ENCODE results near the gene BCAN.
A peak's percentile ranks its signal among the peaks of the same experiment; 100 is the strongest.

BCAN gene

GRCh38 chr1:156704166-156704711, 62.3 kb downstream of the BCAN start:
- peak; percentile 31 for DNase-seq

DNA sequence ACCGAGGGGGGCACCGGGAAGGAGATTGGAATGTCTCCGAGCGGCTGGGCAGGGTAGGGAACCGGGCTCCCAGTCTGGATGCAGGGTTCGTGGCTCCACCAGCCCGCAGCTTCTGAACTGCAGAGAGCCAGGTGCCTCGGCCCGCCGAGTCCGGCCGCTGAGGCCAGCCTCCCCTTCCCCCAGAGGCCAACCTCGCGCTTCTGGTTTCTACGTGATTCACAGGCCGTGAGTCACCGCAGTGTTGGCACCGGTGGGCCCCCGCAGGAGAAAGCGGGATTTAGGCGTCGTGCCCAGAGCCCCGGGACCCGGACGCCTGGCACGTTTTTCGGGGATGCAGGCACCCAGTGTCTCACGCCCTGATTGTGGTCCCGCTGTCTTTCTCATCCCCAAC, 63.0 kb downstream of the BCAN start:
- peak; percentile 51 for DNase-seq

DNA sequence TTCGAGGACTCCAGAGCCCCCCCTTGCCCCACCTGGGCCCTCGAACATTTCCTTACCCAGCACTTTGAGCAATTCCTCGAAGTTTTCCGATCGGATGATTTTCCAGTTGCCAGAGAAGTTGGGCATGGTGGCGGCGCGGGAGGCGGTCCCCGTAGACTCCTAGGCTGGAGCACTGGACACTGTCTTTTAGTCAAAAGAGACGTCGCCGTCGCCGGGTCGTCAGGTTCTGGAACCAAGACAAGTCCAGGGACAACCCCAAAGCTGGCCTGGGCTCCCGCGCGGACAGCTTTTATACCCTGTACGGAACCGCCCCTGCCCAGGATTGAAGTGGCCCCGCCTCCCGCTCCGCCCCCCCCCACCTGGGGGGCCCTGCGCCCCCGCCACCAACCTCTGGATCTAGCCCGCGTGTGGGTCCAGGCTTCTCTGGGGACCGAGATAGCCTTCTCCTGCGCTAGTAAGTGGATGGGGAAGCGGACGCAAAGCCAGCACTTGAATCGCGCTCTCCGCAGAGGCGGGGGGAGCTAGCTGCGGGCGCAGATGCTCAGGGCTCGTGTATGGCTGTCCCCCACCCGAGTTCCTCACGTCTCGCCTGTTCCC, 63.5 kb downstream of the BCAN start, which contains the start of gene CRABP2:
Gene CRABP2 (minus strand): TSS at position 263 of the 597 bp plus-strand sequence. CDS start 137 bp downstream, at position 126.
- DNase-seq: peak; percentile 82

DNA sequence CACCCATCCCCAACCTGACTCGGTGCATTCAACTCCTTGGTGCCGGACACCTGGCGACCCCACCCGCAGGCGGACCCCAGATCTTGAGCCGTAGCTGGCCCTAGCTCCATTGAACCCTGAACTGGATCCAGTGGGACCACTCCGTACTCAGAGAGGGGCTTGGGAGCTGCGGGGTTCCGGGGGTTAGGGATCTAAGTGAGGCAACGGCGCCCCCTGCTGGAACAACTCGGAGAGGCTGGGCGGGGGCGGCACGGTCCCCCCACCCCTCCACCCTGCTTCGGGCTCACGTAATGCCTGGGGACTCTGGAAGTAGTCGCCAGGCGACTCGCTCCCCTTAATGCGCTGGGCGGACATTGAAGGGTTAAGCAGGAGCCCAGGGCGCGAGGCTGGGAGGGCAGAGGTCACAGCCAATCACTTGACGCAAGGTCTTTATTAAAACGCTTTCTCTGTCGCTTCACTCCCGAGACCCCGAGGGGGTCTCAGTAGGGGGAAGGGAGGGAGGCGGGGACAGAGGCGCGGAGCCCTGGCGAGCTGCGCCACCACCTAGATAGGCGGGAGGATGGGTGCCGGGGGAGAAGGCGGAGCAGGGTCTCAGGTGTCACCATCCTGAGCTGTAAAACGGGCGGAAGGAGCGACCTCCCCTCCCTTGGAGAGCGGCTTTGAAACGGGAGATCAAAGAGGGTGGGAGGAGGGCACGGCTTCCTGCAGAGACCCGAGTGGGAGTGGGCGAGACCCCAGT, 64.2 kb downstream of the BCAN start:
- peak; percentile 82 for DNase-seq

- DNase-seq: peak; percentile 63
Observed at GRCh38 chr1:156706657-156707416, 64.9 kb downstream of the BCAN start.

- no peak for DNase-seq
Observed at GRCh38 chr1:156707417-156708217, 65.7 kb downstream of the BCAN start.

- DNase-seq: no peak
Observed at GRCh38 chr1:156708218-156708661, 66.3 kb downstream of the BCAN start.

DNA sequence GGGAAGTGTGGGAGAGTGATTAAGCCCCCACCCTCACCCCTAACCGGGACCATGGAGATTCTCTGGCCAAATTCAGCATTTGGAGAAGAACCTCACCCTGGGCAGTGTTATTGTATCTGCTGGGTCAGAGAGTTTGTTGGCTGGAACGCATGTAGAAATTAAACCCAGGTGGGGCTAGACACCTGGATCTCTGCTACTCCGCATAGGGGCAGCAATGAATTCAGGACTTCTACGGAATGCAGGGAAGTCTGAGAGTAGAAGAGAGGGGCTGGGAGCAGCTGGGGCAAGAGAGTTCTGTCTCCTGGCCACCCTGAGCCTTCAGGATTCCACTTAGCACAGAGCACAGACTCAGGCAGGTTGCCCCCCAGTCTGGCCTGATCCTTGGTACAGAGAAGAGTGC, 67.1 kb downstream of the BCAN start:
- no peak for DNase-seq

All from DMS79 treated with DMSO at 0.1 percent for 48 hours (cell line).